IPS-NIHi7 (cell line): ENCODE results near the gene SLCO4A1.
A peak's percentile ranks its signal among the peaks of the same experiment; 100 is the strongest.

ENCODE experiments used
- DNase-seq: peaks from one replicate; pipeline ENCODE4 v3.0.0; 2012; ENCODE audit warnings: mixed read lengths; ENCODE audit errors: extremely low spot score

Gene SLCO4A1

GRCh38 chr20:62638055-62638570 lies 4.2 kb upstream of the SLCO4A1 start:
- DNase-seq, result no peak

- no peak for DNase-seq
Observed at GRCh38 chr20:62638679-62639406, 3.5 kb upstream of the SLCO4A1 start.

DNA sequence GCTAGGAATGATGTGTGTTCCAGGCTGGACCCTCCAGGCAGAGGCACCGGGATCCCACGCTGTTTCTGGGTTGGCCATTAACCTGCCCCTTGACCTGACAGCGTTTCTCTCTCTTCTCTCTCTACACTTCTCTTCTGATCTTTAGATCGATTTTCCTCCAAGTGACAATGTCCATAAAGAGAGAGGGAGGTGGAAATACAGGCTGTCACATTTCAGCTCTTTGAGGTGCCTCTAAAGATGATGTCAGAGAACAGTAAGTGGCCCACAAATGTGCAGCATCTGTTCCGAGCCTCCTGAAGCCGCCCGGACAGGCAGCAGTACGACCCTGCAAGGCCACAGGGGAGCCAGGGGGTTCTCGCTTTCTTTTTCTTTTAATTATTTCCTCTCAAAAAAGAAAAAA lies 2.5 kb upstream of the SLCO4A1 start:
- no peak for DNase-seq

- DNase-seq, result no peak
Observed at GRCh38 chr20:62640870-62641269, 1.4 kb upstream of the SLCO4A1 start.

GRCh38 chr20:62641321-62642050 lies 817 bp upstream of the SLCO4A1 start:
- DNase-seq, result no peak

- no peak for DNase-seq
Observed at GRCh38 chr20:62642666-62643520, 590 bp downstream of the SLCO4A1 start.

GRCh38 chr20:62643521-62644043 lies 1.3 kb downstream of the SLCO4A1 start:
- DNase-seq, result no peak

DNA sequence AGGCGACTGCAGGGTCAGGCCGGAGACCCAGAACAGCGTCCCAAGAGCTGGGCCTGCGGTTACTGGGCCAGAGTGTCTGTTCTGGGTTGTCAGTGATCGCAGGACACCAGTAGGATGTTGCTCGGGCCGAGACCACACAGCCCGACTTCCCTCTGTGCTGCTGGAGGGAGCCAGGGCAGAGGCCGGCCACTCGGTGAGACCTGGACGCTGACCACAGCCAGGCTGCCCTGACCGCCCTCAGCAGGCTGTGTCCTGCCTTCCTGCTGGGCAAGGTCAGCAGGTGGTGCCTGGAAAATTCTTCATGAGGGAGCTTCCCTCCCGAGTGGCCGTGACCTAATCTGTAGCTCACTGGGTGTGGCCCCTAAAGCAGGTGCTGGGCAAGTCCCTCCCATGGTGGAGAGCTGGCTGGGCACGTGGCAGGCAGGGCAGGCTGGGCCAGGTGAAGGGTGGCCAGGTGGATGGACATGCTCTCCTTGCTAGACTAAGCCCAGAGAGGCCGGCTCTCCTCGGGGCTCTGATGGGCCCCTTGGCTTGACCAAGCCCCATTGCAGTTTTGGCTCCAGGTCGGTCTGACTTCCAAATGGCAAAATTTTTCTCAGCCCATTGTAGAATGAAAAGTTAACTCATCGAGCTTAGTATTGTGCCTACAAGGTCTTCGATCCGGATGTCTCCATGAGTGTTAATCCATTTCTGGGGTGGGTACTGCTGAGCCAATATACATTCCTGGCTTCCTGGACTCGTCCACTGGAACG lies 1.9 kb downstream of the SLCO4A1 start:
- no peak for DNase-seq

DNA sequence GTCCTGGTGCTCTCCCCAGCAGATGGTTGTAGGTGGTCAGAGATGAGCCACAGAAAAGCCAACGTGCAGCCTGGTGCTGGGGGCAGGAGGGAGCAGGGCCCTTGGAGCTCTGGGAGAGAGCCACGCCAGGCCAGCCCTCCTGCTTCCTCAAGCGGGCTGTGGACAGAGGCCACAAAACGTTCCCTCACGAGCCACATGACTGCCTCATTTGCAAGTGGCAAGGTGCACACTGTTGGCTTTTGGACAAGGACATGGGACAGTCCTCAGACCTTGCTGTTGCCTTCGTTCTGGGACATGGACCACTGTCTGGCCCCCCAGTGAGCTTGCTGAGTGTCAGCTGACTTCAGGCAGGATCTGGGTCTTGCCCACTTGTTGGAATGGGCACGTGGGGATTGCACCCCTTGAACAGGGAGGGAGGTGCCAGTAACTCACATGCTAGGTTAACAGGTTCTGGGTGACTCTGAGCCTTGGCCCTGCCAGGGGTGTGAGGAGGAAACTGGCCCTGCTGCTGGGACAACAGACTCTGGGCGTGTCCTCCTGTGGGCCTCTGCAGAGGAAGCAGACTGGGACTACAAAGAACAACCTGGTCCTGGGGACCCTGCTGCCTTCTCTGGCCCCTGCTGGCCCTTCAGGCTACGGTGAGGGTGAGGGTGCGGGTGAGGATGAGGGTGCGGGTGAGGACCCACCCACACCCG lies 2.6 kb downstream of the SLCO4A1 start:
- no peak for DNase-seq

DNA sequence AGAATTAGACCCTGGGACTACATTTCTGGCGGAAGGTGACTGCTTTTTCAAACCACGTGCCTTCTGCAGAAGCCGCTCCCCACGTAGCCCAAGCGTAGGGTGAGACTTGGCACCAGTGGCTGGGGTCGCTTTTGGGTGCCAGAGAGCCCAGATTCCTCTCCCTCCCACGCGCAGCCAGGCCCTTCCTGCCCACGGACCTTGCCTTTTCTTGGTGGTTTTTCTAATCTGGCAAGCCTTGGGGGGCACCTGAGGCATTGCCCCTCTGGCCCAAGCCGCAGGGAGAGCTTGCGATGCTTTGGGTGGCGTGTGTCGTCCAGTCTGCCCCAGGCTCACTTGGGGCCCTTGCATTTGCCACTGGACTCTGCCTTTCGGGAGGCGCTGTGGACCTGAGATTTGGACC lies 3.3 kb downstream of the SLCO4A1 start:
- no peak for DNase-seq

- DNase-seq, result no peak
Observed at GRCh38 chr20:62646851-62647520, 4.7 kb downstream of the SLCO4A1 start.

DNA sequence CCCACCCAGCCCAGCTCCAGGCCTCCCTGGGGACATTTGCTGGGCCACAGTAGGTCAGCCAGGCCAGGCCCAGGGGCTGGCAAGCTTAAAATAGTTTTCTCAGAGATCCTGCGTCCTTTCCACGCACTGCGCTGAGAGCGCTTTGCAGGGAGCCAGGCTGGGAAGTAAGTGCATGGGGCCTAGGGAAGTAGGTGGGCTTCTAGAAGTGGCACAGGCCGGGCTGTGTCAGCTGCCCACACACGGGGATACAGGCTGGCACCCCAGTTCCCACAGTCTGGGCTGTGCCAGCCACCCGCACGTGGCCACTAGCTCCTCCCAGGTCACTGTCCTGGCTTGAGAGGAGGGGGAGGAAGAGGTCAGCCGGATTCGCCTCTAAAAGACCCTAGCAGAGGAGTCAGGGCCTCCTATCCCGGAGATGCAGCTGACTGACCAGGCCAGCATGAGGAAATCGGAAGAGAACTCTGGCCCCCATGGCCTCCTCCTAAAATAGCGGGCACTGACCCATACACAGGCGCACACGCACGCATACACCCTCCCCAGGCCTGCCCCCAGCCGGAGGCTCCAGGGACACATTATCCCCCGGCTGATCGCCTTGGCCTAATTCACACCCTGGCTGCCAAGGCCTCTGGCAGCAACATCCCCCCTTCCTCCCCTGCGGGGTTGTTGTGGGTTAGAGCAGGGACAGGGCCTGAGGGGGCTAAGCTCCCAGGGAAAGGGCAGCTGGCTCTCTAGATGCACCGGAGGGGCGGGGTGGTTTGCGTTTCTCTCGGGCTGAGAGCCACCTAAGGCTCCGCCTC lies 5.4 kb downstream of the SLCO4A1 start:
- DNase-seq, result peak; percentile 36

- DNase-seq, result no peak
Observed at GRCh38 chr20:62648318-62648995, 6.2 kb downstream of the SLCO4A1 start.

GRCh38 chr20:62649140-62649539 lies 6.8 kb downstream of the SLCO4A1 start:
- DNase-seq, result no peak

GRCh38 chr20:62650551-62651284 lies 8.4 kb downstream of the SLCO4A1 start:
- DNase-seq, result no peak

DNA sequence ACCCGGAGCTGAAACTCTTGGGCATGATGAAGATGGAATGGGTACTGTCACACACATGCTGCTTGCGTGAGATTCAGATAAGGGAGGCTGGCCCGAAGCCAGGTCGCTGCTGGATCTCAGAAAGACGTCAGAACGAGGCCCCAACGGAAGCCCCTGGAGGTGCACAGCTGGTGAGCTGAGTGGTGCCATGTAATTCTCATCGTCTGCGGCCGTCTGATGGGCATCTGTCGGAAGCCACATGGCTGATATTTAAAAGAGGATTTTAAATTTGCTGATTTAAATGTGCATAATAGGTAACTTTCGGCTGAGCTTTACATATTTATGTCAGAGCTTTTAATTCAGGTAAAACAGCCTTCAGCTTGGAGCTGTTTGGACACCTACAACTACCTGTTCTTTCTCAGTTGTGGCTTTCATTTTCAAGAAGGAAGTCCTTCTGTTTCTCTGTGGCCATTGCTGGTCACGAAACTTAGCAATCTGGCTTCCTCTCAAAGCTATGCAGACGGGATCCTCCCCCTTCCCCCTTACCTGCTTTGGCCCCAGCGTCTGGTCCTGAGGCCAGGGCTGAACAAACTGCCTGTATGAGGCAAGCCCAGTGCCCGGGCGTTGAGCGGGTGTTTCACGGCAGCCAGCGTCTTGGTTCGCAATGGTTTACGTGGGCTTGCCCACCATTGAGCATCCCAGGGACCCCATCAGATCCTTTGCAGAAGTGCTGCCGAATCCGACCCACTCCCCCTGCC lies 9.2 kb downstream of the SLCO4A1 start:
- peak; percentile 40 for DNase-seq
